8988T (cell line): ENCODE measurements around the gene TAF4.
A peak's percentile ranks its signal among the peaks of the same experiment; 100 is the strongest.

Experiments used
- DNase-seq: peaks from one replicate; pipeline ENCODE4 v3.0.0; 2011

TAF4 gene

DNA sequence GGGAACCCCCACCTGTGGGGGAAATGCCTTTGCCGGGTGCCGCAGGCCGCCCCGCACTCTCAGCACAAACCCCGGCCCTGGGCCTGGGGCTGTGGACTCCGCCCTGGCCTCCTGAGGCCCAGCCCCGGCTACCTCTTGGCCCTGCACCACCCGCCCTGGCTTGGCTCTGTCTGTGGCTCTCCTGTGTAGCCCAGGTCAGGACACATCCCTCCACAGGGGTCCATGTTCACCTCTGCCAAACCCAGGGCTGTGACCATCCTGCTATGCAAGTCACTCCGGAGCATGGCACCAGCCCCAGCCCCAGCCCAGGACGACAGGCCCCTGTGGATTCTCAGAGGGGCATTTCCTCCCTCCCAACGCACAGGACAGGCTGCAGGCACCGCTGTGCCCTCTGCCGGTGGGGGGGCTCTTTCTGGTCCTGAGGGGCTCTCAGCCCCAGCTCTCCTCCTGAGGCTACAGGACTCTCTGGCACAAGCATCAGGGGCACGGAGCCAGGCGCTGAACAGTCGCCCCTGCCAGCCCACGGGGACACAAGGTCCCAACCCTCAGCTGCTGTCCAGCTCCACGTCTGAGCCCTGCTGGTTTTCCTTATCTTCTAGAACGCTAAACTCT is 45.7 kb downstream of the TAF4 start:
- no peak for DNase-seq

DNA sequence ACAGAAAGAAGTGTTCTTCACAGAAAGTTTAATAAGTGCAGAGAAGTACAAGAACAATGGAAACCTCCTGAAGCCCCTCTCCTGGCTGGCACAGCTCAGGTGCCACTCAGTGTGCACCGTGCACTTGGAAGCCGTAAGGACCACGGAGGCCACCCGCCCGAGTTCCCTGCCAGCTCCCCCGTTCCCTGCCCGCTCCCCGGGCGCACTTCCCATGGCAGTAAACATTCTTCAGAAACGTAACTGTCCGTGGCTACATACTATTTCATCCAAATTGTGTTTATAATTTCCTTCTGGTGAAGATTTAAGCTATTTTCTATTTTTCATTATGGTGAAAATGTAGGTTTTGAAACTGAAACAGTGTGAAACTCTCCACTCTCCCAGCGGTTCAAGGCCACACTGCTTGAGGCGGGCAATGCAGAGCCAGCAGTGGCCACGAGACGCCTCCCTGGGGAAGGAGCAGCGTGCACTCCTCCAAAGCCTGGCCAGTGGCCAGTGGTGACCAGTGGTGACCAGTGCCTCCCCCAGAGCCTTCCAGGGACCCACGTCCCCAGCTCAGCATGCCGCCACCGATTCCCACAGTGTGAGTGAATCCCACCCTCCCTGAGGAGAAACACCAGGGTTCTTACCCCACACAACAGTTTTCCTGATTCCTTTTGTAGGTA is 46.4 kb downstream of the TAF4 start:
- no peak for DNase-seq

DNA sequence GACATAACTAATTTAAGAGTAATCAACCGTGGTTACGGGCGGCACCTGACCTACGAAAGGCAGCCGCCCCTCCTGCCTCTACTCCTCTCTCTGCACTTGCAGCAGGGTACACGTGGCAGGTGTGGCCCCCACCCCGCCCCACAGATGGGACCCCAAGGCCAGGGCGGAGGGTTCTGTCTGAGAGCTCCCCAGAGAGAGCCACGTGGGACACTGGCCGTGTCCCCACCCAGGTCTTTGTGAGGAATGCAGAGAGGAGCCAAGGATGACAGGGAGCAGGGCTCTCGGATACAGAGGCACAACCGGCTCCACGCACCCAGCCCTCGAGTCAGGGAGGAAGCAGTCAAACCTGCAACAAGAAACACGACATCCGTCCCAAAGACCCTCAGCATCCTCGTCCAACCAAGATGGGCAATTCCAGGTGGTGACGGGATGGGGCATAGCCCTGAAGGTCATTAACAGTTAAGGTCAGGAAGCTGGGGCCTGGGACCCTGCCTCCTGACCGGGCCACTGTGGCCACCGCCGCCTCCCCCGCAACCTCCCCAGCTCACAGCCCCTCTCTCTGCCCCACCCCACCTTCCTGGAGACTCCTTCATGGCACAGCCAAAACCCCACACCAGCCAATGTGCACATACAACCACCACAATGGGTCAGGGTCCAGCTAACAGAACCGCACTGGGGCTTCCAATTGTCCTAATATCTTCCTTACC is 47.1 kb downstream of the TAF4 start:
- no peak for DNase-seq

DNA sequence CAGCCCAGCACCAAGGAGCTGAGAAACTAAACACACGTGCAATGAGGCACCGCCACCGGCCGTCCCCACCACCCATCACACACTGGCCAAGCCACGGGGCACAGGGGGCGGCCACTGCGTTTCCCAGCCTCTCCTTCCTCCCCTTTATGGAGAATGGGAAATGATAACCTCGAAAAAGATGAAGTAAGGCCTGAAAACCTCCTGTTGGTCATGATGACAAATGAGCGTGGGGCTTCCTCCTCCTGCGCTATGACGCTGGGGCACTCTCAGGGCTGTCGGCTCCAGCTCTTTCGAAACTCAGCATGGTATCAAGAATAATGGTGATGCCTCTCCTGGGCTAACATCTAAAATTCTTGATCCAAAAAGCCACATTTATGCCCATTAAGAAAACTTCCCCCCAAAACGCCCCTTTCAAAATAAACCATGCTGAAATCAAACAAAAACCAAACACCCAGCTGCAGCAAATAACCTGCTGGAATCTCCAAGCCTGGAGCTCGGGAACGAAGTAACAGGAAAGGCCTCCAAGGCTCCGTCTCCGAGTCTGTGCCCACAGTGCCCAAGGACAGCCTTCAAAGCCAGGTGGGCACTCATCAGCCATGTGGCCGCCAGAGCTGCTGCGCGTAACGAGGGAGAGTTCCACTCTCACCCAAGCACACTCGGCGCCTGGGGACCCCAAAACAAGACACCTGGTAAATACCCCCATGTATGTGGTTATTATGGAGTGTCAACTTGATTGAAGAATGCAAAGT is 50.0 kb downstream of the TAF4 start:
- DNase-seq = no peak

DNA sequence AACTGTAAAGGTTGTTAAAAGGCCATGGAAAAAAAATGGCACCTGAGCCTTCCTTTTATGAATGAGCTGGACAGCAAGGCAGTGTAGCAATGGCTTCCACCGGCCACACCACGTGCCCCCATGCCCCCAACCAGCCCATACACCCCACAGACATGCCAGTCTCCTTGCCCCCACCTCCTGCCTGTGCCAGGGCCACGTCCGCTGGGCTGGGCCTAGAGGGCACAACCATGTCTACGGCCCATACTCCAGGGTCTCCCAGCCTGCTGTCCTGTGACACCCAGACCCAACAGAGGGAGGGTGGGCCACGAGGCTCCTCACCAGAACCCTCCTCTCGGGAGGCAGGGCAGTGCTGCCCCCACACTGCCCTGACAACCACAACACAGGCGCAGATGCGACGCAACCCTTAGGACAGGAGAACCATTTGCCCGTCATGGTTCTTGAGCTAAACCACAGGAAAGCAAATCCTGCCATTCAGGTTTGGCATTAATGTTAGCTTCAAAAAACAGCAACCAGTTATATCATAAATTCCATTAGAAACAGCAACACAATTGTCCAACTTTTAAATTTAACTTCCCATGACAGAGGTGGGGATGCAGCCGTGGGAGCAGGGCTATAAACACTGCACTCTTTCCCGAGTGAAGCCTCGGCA is 50.7 kb downstream of the TAF4 start:
- DNase-seq = no peak

DNA sequence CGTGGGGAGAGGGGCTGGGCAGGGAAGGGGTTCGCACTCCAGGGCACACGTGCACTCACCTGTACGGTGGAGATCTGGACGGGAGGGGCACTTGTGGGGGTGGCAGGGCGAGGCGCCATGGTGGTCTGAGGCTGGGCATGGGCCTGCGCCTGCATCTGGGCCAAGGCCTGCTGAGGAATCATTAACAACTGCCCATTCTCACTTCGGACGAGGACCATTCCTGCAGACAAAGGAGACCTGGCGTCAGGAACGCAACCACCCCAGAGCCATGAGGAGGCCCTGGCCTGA is 51.2 kb downstream of the TAF4 start:
- no peak for DNase-seq

DNA sequence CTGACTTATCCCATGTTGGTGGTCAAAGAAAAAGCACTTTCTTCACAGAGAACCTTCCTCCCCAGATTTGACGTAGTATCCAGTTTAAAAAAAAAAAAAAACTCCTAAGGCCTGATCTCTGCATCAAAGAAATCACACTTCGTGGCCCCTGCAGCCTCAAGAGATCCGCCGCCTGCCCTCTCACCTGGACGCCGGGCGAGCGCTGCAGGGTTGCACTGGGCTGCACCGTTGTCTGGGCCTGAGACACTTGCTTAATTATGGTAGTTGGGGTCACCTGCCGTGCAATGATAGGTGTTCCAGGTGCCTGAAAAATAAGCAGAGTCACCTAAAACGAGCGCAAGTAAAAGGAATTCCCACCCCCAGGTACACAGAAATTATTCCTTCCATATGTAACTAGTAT is 53.0 kb downstream of the TAF4 start:
- no peak for DNase-seq

DNA sequence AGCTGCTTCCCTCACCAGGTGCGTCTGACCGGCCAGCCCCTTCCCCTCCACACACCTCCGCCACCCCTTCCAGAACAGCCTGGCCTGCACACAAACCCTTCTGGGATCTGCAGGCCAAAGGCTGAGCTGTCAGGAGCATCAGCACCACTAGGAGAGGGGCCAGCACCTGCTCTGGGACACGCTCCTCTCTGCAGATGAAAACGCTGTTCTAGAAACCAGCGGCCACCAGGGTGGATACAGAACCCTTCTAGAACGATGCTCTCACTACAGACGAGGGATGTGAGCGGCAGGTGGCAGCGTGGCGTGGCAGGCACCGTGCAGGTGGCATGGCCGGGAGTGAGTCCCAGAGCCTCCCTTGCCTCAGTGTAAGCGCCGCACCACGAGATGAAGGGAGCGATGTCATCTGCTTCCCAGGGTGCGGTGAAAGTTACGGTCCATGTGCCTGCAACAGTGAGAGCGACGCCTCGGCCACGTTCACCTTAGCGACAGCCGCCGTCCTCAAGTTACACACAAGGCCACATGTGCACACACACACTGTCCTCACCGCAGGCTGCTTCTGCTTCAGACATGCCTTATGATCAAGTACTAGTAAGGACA is 53.6 kb downstream of the TAF4 start:
- no peak for DNase-seq

DNA sequence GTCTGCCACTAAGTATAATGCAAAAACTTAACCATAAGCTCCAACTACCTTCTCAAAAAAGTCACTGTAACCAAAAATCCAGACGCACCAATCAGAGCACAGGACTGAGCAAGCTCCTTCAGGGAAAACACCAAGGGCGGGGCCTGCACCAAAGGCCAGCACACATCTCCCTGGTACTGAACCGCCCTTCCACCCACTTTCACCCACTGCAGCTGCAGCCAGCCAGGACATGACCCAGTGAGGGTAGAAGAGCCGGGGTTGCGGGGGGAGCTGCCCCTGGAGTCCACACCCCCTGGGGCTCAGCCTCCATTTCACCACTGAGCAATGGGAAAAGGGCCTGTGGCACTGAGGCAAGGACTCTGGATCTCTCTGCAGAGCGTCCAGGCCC is 54.3 kb downstream of the TAF4 start:
- no peak for DNase-seq

DNA sequence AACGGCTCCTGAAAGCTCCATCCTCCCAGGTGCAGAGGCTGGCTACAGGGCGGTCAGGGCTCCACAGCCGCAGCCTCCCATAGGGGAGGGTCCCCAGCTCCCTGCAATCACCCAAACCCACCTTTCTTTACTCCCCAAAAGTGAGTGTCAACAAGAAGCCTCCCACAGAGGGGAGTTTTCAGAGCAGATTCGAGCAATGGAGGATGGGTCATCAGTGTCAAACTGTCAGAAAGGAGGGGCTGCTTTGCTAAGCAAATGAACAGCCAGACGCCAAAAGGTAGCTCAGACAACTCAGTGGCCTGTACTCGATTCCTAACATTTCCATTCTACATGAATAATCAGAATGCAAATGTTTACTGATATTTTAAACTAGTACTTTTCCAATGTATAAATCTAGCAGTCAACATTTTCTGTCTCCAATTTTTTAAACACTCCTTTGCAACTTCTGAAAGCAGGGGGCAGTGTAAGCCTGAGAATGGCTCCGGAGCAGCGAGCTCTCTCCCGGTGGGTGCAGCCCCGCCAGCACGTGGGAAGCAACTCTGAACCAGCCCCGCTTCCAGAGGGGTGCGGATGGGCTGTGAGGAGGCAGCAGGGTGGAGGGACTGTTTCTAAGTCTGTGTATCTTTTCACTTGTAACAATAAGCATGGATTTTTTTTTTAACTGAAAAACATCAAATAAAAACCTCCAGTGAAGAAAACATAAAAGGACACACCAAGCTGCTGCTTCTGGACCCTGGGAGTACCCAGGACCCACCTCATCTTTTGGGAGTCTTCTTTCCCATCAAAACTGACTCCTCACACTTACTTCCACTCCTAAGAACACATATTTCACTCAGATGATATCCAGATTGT is 54.9 kb downstream of the TAF4 start:
- DNase-seq = peak; percentile 94

DNA sequence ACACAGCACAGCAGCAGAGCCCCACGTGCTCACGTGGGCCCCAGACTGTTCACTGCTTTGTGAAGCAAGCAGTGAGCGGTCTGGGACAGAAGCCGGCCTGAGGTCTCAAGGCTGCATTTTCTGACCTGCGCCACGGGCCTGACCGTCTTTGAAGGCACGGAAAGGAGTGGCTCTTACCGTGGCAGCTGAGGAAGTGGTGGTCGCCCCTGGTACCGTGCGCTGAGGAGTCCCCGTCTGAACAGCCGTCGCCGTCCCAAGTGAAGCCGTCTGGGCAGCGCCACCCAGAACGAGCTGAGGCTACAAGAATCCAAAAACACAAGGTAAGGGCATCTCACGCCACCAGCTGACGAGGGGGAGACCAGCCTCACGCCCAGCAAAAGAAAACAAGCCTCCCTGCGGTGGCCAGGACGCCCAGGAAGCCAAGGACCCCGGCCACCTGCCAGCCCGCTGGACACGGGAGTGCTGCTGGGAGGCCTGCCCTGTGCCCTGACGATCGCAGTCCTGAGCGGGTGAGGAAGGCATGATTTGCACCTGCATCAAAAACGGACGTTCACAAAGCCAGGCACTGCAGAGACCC is 55.7 kb downstream of the TAF4 start:
- DNase-seq = no peak

DNA sequence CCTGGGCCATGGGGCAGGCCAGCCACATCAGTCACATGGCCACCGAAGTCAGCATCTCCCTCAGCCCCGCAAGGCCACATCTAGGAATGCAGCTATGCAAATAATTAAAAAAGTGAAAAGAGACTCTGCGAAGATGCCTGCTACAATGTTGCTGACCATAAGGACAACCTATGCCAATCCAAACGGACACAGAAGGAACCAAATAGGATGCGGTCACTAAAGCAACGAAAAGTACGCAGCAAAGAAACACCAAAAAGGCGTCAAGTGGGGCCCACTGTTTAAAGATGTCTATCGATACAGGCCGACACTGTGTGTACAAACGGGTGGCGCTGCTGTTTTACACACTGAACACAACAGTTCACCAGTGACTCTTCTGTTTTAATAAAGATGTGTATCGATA is 56.4 kb downstream of the TAF4 start:
- DNase-seq = no peak

DNA sequence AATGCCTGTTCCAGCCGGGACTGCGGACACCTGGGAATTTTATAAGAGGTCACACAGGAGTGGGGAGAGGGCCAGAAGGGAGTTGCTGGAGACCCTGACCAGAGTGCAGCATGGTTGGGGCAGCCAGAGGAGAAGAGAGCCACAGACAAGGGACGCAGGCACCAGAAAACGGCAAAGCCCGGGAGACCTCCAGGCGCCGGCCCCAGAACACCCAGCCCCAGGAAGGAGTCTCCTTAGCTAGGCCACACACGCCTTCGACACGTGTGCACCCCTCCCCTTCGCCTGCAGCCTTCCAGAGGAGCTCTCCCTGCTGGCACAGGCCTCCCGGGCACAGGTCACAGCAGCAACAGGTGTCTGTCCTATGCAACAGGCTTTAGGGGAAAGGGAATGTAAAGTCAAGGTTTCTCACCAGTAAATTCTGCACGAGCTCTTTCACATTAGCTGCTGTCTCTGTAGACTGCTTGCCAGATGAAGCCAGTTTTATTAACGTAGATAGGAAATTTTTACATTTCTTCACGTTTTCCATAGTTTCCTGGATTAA is 57.0 kb downstream of the TAF4 start:
- DNase-seq = no peak

DNA sequence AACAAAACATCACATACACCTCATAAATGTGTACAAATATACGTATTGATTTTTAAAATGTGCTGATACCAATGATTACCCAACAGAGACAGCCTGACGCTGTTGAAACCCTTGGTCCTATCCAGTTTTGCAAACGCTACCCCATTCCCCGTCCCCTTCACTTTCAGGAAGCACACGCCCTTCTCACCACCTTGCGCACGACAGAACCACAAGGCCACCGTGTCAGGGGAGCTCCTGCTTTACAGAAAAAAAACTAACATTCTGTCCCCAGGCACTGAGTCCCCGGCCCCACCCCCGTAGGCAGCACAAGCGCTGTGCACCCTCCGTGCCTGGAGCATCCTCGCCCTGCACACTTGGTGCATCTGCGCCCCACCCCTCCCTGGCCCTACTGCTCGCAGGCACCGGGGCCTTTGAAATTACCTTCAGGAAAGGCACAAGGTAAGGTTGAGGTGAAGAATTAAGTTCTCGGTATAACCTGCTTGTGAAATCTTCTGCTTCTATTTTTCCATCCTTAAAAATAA is 58.5 kb downstream of the TAF4 start:
- no peak for DNase-seq

DNA sequence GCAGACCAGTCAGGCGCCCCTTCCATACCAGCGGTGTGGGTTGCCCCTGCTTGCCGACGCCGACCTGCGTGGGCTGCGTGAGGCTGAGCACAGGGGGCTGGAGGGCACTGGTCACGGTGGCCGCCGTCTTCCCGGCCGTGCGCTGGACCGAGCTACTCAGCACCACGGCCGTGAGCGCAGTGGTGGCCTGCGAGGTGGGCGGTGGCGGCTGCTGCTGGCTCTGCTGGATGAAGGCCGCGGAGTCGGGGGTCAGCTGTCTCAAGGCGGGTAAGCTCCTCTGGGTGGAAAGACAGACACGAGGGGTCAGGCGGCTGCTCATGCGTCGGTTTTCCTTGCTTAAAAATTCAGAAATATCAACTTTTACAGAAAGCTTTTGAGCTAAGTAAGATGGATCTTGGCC is 59.2 kb downstream of the TAF4 start:
- no peak for DNase-seq

DNA sequence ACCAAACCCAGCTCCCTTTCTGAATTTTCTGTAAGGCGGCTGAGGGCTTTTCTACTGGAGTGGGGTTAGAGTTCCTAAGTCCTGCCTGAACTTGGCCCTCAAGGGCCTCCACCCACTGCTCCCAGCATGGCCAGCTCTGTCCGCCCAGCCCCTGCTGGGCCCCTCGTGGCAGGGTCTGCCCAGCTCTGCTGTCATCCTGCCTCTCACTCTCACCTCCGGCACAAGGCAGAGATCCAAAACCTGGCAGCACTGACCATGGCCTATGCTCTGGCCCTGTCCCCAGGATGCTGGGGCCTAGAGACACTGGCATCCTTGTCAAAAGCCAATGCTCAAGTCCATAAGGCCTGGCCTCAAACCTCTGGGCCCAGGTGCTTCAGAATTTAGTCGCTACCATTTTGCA is 61.1 kb downstream of the TAF4 start:
- DNase-seq = no peak

DNA sequence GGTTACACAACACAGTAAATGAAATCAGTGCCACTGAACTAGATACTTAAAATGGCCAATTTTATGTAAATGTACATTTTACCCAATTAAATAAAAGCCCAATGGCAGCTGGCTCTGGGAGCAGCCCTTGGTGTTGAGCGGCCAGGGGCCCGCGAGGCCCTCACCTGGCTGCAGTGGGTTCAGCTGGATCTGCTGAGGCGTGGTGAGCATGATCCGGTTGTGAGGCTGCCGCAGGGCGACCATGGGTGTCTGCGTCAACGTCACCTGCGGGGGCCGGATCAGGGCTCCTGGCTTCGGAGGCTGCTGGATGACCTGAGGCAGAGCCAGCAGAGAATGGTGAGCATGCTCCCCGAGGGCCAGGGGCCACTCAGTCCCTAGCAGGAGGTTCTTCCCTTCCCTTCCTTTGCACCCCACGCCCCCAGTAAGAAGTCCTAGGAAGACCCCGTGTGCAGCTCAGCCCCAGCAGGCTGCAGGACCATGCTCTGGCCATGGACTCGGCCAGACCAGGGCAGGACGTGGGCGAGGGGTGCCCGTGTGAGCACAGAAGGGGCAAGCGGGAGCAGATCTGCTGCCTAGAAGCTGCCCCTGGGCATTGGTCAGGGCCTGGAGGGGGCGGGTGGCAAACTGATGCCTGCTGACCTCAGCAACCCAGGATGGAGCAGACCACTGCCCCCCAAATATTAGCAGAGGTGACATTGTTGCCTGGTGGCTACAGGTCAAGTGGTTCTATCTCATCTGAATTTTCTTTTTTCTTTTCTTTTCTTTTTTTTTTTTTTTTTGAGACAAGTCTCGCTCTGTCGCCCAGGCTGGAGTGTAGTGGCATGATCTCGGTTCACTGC is 61.9 kb downstream of the TAF4 start:
- no peak for DNase-seq

DNA sequence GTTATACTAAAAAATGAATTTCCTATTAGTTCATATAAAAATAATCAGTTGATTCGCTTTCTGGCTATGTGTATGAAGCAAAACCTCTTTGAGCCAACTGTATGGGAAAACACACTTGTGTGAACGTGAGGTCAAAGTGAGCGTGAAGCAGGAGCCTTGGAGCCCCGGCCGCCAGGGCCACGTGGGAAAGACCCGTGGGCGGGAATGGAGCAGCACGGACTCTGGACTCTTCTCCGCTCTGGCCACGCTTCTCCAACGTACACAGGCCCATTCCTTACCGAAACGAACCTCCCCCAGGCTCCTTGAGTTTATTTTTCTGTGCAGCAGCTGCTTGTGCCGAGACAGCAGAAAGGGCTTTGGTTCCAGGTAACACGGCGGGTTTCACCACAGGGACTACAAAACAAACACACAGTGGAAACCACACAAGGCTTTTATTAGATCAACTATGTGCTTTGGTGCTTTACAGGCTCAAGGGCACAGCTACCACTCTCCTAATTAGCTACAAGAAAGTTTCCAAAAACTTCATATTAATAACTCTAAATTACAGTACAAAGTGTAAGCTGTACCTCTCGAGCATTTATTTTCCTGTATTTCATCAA is 62.7 kb downstream of the TAF4 start:
- DNase-seq = no peak

DNA sequence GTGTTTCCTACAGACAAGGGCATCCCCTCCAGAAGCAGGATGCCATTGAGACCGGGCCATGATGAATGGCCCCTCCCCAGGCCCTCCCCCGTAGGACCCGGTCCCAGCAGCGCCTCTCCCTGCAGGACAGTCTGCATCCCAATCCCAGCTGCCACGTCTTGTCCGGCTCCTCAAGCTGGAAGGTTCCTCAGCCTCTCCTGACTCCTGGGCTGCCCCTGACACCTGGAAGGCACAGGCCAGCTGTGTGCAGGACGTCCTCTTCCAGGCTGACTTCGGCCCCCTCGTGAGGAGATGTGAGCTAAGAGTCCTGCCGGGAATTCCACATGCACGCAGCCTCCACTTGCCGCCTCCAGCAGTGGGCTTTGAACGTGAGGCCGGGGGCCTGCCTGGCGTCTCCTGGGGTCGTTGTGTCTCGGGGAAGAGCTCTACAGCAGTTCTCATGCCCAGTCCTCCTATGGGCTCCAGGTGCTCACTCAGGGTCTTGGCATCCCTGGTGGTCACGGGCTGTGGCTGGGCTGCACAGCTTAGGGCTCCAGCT is 64.4 kb downstream of the TAF4 start:
- DNase-seq = no peak
